GM12878 (cell line): ENCODE measurements around the gene AXL. TPM values are rescaled to one million over a fixed set of nuclear protein-coding genes. Genes with fewer than 3 reads are reported as not detected.

ENCODE experiments used
- E4F1 ChIP-seq: fragments of 450-650 bp; IDR thresholded peaks from 2 replicates; pipeline ENCODE4 v1.6.1; 2018; ENCODE audit warnings: borderline replicate concordance, mild to moderate bottlenecking; ENCODE audit not compliant: partially characterized antibody
- FOXM1 ChIP-seq: IDR thresholded peaks from 2 replicates; pipeline ENCODE4 v1.6.1; 2012; ENCODE audit warnings: low read depth, mild to moderate bottlenecking, inconsistent platforms, low read length, moderate library complexity
- IKZF2 ChIP-seq, 2 experiments: fragments of 450-650 bp; IDR thresholded peaks; 2 replicates each; pipeline ENCODE4 v1.6.1; 2017; ENCODE audit warnings: mild to moderate bottlenecking in 2 of 2, moderate library complexity in 2 of 2
- IRF5 ChIP-seq: fragments of 450-650 bp; IDR thresholded peaks from 2 replicates; pipeline ENCODE4 v1.6.1; 2017; ENCODE audit warnings: borderline replicate concordance
- LARP7 ChIP-seq: fragments of 450-650 bp; IDR thresholded peaks from 2 replicates; pipeline ENCODE4 v1.6.1; 2017; ENCODE audit warnings: mild to moderate bottlenecking
- NBN ChIP-seq: fragments of 450-650 bp; IDR thresholded peaks from 2 replicates; pipeline ENCODE4 v1.6.1; 2016
- NKRF ChIP-seq: fragments of 450-650 bp; conservative IDR thresholded peaks from 2 replicates; pipeline ENCODE4 v1.6.1; 2017; ENCODE audit warnings: mild to moderate bottlenecking, moderate library complexity
- NR2C1 ChIP-seq: fragments of 450-650 bp; IDR thresholded peaks from 2 replicates; pipeline ENCODE4 v1.6.1; 2017; ENCODE audit warnings: antibody characterized with exemption, mild to moderate bottlenecking, moderate library complexity
- NRF1 ChIP-seq: conservative IDR thresholded peaks from 2 replicates; pipeline ENCODE4 v1.6.1; 2011; ENCODE audit warnings: mild to moderate bottlenecking, low read depth, low read length, improper control_type of control experiment
- PBX3 ChIP-seq: IDR thresholded peaks from 2 replicates; pipeline ENCODE4 v1.6.1; 2011; ENCODE audit warnings: mild to moderate bottlenecking, low read depth, low read length, moderate library complexity; ENCODE audit not compliant: insufficient replicate concordance
- POLR2A ChIP-seq: IDR thresholded peaks from 2 replicates; pipeline ENCODE4 v1.6.1; 2011; ENCODE audit warnings: low read depth, mild to moderate bottlenecking, low read length
- RCOR1 ChIP-seq: conservative IDR thresholded peaks from 2 replicates; pipeline ENCODE4 v1.6.1; 2012; ENCODE audit warnings: low read depth, low read length, improper control_type of control experiment
- RFX5 ChIP-seq: IDR thresholded peaks from 2 replicates; pipeline ENCODE4 v1.6.1; 2011; ENCODE audit warnings: low read depth, low read length, improper control_type of control experiment
- RUNX3 ChIP-seq: IDR thresholded peaks from 2 replicates; pipeline ENCODE4 v1.6.1; 2012; ENCODE audit warnings: low read length, inconsistent platforms
- TAF1 ChIP-seq: IDR thresholded peaks from 2 replicates; pipeline ENCODE4 v1.6.1; 2011; ENCODE audit warnings: mild to moderate bottlenecking, low read depth, low read length, borderline replicate concordance
- TCF3 ChIP-seq: IDR thresholded peaks from 2 replicates; pipeline ENCODE4 v1.6.1; 2012; ENCODE audit warnings: low read depth, mild to moderate bottlenecking, low read length, borderline replicate concordance; ENCODE audit not compliant: insufficient read depth
- ZBED1 ChIP-seq: IDR thresholded peaks from 2 replicates; pipeline ENCODE4 v1.6.1; 2016; ENCODE audit warnings: borderline replicate concordance
- polyA plus RNA-seq, 11 experiments: library from polyadenylated mRNA; depleted of rRNA in 4 of 11; unstranded in 6 of 11; stranded (reverse) in 5 of 11; fragments of >200 nt; fragmentation: Nextera tagmentation in 4 of 11; fragmentation: Illumina TruSeq in 1 of 11; extraction: Ambion mirVana in 4 of 11; extraction: Trizol in 1 of 11; gene quantifications; 1 replicate in 1 of 11; 2 replicates in 10 of 11; pipeline versions ENCODE4 v1.2.1 to v1.2.3, GENCODE V29; 2011 to 2016; ENCODE audit warnings: inconsistent platforms in 2 of 11, missing spikeins in 2 of 11, low read depth in 1 of 11
- total RNA-seq, 4 experiments: library from RNA; depleted of rRNA in 3 of 4; stranded (reverse); fragments of >200 nt in 3 of 4; fragmentation: Illumina TruSeq in 1 of 4; extraction: Trizol in 1 of 4; gene quantifications; 2 replicates each; pipeline versions ENCODE4 v1.2.1 to v1.2.3, GENCODE V29; 2013 to 2021
- TF ChIP-seq, protein P1 (sequence below): fragments of 450-650 bp; IDR thresholded peaks from 2 replicates; pipeline ENCODE4 v1.6.1; 2017; ENCODE audit warnings: mild to moderate bottlenecking, moderate library complexity

AXL gene
- total and polyA plus RNA-seq, 10 of the 15 experiments (the other 5 are each of a cell fraction or from before 2014, with no cell fraction given) = under 0.01 to 0.33 (median 0.07) TPM; not detected in 4

GRCh38 chr19:41263042-41263849, 44.2 kb downstream of the AXL start (continued):
- peak; percentile 86 for TF ChIP-seq NKRF
- no peak for TF ChIP-seq RCOR1
- peak; percentile 92 for TF ChIP-seq IKZF2 (IDR thresholded peaks at IDR 0.05)
- 0 out of 2 replicates have a peak, but pooled peaks have one; percentile 30 for TF ChIP-seq ZBED1
- TF ChIP-seq, protein P1, sequence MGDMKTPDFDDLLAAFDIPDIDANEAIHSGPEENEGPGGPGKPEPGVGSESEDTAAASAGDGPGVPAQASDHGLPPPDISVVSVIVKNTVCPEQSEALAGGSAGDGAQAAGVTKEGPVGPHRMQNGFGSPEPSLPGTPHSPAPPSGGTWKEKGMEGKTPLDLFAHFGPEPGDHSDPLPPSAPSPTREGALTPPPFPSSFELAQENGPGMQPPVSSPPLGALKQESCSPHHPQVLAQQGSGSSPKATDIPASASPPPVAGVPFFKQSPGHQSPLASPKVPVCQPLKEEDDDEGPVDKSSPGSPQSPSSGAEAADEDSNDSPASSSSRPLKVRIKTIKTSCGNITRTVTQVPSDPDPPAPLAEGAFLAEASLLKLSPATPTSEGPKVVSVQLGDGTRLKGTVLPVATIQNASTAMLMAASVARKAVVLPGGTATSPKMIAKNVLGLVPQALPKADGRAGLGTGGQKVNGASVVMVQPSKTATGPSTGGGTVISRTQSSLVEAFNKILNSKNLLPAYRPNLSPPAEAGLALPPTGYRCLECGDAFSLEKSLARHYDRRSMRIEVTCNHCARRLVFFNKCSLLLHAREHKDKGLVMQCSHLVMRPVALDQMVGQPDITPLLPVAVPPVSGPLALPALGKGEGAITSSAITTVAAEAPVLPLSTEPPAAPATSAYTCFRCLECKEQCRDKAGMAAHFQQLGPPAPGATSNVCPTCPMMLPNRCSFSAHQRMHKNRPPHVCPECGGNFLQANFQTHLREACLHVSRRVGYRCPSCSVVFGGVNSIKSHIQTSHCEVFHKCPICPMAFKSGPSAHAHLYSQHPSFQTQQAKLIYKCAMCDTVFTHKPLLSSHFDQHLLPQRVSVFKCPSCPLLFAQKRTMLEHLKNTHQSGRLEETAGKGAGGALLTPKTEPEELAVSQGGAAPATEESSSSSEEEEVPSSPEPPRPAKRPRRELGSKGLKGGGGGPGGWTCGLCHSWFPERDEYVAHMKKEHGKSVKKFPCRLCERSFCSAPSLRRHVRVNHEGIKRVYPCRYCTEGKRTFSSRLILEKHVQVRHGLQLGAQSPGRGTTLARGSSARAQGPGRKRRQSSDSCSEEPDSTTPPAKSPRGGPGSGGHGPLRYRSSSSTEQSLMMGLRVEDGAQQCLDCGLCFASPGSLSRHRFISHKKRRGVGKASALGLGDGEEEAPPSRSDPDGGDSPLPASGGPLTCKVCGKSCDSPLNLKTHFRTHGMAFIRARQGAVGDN = peak; percentile 77
- TF ChIP-seq RUNX3 = peak; percentile 92
- peak; percentile 83 for TF ChIP-seq FOXM1
- TF ChIP-seq IRF5 = peak; percentile 84
- TF ChIP-seq NR2C1 = no peak
- peak; percentile 74 for TF ChIP-seq LARP7
- peak; percentile 13 for TF ChIP-seq PBX3
- TF ChIP-seq NRF1 = no peak
- peak; percentile 69 for TF ChIP-seq NBN
- no peak for TF ChIP-seq RFX5
- peak; percentile 4 for TF ChIP-seq E4F1
- TF ChIP-seq POLR2A = peak; percentile 80
- peak; percentile 99 for TF ChIP-seq TCF3
- TF ChIP-seq TAF1 = peak; percentile 48; the same call in 1 of the 2 replicates
